GM23248 (cell line): ENCODE results near the gene PCK2.

ENCODE experiments used
- EZH2 ChIP-seq: fragments of 200-600 bp; sonication (generic); IDR thresholded peaks from 2 replicates; pipeline ENCODE4 v1.6.1; 2018; ENCODE audit warnings: antibody characterized with exemption, mild to moderate bottlenecking; ENCODE audit not compliant: insufficient read depth, poor library complexity, severe bottlenecking
- EZH2phosphoT487 ChIP-seq: fragments of 200-600 bp; sonication (generic); IDR thresholded peaks from 2 replicates; pipeline ENCODE4 v1.6.1; 2018; ENCODE audit warnings: antibody characterized with exemption, moderate library complexity, mild to moderate bottlenecking, low read depth; ENCODE audit not compliant: insufficient read depth

GRCh38 chr14:24087004-24087403 is 7.1 kb upstream of the PCK2 start:
- TF ChIP-seq EZH2 (no peak), EZH2phosphoT487 (no peak)
